Astrocyte of the hippocampus (primary cell): Measurements from ENCODE around the gene FAM43B.

ENCODE experiments used
- DNase-seq: peaks from one replicate; pipeline ENCODE4 v3.0.0; 2011; ENCODE audit warnings: low read depth, low spot score

FAM43B gene

GRCh38 chr1:20551161-20551560, 1.2 kb upstream of the FAM43B start:
- DNase-seq, result no peak

- DNase-seq, result peak; percentile 59
These were observed 514 bp downstream of the FAM43B start for GRCh38 chr1:20552728-20553445.

- peak; percentile 55 for DNase-seq
These were observed 2.8 kb downstream of the FAM43B start for GRCh38 chr1:20555025-20555757.

GRCh38 chr1:20555758-20556120, 3.4 kb downstream of the FAM43B start:
- no peak for DNase-seq

GRCh38 chr1:20558191-20558590, 5.8 kb downstream of the FAM43B start:
- DNase-seq, result no peak

GRCh38 chr1:20560966-20561365, 8.6 kb downstream of the FAM43B start:
- DNase-seq, result no peak

GRCh38 chr1:20565234-20565633, 12.9 kb downstream of the FAM43B start:
- no peak for DNase-seq

GRCh38 chr1:20569523-20570098, 17.2 kb downstream of the FAM43B start:
- DNase-seq, result no peak

GRCh38 chr1:20571427-20571826, 19.1 kb downstream of the FAM43B start:
- DNase-seq, result no peak

GRCh38 chr1:20573987-20574386, 21.6 kb downstream of the FAM43B start:
- no peak for DNase-seq

GRCh38 chr1:20574686-20575540, 22.5 kb downstream of the FAM43B start:
- DNase-seq, result peak; percentile 77

GRCh38 chr1:20575541-20576336, 23.4 kb downstream of the FAM43B start:
- DNase-seq, result no peak

- no peak for DNase-seq
These were observed 25.7 kb downstream of the FAM43B start for GRCh38 chr1:20578062-20578461.

GRCh38 chr1:20578721-20579395, 26.5 kb downstream of the FAM43B start:
- DNase-seq, result no peak

GRCh38 chr1:20584890-20585289, 32.5 kb downstream of the FAM43B start:
- peak; percentile 40 for DNase-seq

GRCh38 chr1:20586953-20587660, 34.7 kb downstream of the FAM43B start:
- DNase-seq, result no peak

- DNase-seq, result no peak
These were observed 35.3 kb downstream of the FAM43B start for GRCh38 chr1:20587661-20588053.

- no peak for DNase-seq
These were observed 36.4 kb downstream of the FAM43B start, which contains the start of gene CDA for GRCh38 chr1:20588634-20589225. Gene CDA (plus strand): TSS chr1:20589097. CDS start chr1:20589130, 33 bp downstream.
